Esophagus squamous epithelium (tissue), 4 donors: ENCODE data around the gene UNC13C.

Experiments used
- CTCF ChIP-seq, 6 experiments: fragments of 450-650 bp in 4 of 6; fragments of 200-600 bp in 2 of 6; sonication (generic) in 2 of 6; IDR thresholded peaks; one replicate each; pipeline ENCODE4 v1.5.1; 2016 to 2019; ENCODE audit warnings: antibody characterized with exemption in 6 of 6, mild to moderate bottlenecking in 4 of 6, moderate library complexity in 4 of 6
- POLR2A ChIP-seq, 4 donors: fragments of 450-650 bp; IDR thresholded peaks; one replicate each; pipeline ENCODE4 v1.6.1; 2017; ENCODE audit warnings: antibody characterized with exemption in 4 of 4, mild to moderate bottlenecking in 4 of 4, moderate library complexity in 3 of 4

DNA sequence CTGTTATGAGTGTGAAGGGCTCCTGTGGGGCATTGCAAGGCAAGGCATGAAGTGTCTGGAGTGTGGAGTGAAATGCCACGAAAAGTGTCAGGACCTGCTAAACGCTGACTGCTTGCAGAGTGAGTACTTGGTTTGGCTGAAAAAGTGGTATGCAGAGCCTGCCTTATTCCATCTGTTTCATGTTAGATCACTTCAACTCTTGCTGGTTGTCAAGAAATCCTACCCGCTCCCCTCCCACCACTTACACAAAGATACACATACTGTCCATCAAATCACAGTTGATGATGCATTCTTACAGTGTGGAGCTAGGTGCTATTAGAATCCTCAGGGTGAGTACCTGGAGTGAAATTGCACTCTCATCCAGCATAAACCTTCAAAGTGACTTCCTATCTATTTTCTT, 272.1 kb downstream of the UNC13C start:
- TF ChIP-seq CTCF (IDR thresholded peaks at IDR 0.05) (no peak), POLR2A (IDR thresholded peaks at IDR 0.05) (no peak)
